DMS 273 treated with DMSO at 0.1 percent for 48 hours (cell line): ENCODE results near the gene ELF4.

Experiments used
- DNase-seq: peaks from one replicate; lab custom pipeline; 2025; lab: John Stamatoyannopoulos, UW

ELF4 gene

DNA sequence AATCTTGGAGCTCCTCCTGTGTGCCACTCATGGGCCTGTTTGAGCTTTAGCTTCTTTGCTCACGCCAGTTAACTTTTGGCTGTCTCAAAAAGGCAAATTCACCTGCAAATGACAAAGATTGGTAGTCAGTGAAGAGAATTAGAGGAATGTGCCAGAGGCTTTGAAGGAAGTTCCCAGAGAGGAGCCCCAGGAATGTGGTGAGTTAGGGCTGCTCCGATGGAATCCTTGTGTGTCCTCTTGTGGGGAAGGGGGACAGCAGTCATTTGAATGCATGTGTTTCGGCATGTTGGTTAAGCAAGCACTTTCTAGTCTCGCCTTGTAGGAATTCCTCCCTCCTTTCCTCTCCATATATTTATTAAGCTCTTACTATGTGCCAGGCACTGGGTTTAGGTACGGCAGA is 62.9 kb downstream of the ELF4 start:
- DNase-seq, result no peak

GRCh38 chrX:130039847-130040246 is 70.5 kb downstream of the ELF4 start:
- DNase-seq, result no peak

- no peak for DNase-seq
These were observed 76.1 kb downstream of the ELF4 start for GRCh38 chrX:130034178-130034577.

- no peak for DNase-seq
These were observed 77.7 kb downstream of the ELF4 start for GRCh38 chrX:130032552-130032951.

GRCh38 chrX:130030826-130031225 is 79.5 kb downstream of the ELF4 start:
- no peak for DNase-seq

- no peak for DNase-seq
These were observed 82.1 kb downstream of the ELF4 start for GRCh38 chrX:130028196-130028595.

GRCh38 chrX:130027569-130027968 is 82.7 kb downstream of the ELF4 start:
- no peak for DNase-seq

DNA sequence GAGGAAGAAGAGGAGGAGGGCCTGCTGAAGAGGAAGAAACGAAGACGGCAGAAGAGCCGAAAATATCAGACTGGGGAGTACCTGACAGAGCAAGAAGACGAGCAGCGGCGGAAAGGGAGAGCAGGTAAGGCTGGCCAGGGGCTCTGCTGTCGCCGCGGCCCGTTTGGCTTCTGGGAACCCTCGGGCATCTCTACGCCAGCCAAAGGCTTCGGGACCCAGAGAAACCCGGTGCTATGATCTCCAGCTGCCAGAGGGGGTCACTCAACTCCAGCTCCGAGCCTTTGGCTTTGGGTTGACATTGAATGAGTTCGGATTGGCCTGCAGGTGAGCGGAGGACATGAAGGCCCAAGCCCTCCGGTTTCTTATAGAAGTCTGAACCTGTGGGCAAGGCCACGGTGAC is 85.0 kb downstream of the ELF4 start:
- no peak for DNase-seq

DNA sequence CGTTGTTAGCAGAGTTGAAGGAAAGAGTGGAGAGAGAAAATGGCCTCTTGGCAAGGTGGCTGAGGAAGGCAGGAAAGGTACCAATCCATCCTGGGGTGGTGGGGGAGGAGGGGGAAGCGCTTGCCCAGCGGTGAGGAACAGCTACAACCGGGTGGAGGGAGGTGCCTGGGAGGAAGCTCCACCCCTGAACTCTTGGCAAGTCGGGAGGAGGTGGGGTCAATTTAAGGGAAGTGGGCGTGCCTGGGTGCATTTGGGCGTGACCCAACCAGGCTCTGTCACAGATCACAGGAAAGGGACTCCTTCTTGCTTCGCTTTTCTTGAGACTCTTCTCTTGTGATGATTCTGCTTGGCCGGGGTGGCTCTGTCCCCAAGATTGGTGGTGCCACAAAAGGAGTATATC is 86.2 kb downstream of the ELF4 start:
- DNase-seq, result no peak

DNA sequence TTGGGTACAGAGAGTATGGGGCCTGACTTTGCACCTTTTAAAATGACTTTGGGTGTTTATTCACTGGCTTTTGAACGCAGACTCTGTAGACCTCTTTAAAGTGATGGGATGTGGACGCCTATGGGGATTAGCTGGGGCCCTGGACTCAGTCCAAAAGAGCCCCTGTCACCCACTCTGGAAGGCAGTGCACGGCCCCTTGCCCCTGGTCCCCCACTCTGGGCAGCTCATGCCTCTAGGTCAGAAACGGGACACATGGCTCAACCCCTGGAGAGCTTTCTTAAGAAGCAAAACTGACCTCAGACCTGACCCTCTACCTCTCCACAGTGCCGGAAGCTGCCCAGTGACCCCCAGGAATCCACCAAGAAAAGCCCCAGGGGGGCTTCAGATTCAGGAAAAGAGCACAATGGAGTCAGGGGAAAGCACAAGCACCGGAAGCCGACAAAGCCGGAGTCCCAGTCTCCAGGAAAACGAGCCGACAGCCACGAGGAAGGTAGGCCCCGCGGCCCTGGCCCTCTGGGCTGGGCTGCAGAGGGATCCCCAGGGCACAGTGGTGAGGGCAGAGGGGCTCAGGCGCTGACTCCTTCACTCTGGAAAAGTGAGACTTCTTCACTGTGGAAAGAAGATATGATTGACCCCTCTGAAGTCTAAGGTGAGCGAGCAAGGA is 89.5 kb downstream of the ELF4 start:
- no peak for DNase-seq

- DNase-seq, result no peak
These were observed 92.2 kb downstream of the ELF4 start for GRCh38 chrX:130018143-130018542.

GRCh38 chrX:130015181-130015580 is 95.1 kb downstream of the ELF4 start:
- DNase-seq, result no peak
